Motor neuron (in vitro differentiated cells): ENCODE results near the gene DLG5. TPM values are rescaled to one million over a fixed set of nuclear protein-coding genes. Genes with fewer than 3 reads are reported as not detected.

Source experiments
- ATAC-seq, 8 experiments: fragments of 200-7000 bp; cut with Tn5 transposase; replicated peaks in 6 of 8; 2 replicates each; pipeline ENCODE4 v1.8.0; 2021; ENCODE audit warnings: mild to moderate bottlenecking in 8 of 8, moderate library complexity in 8 of 8
- H3K27ac ChIP-seq, 2 donors: fragments of 250-450 bp; sonication (Bioruptor Pico); 2 replicates each; pipeline ENCODE4 v1.9.0; 2021; ENCODE audit warnings: antibody characterized with exemption in 2 of 2, mild to moderate bottlenecking in 2 of 2, moderate library complexity in 1 of 2
- H3K4me1 ChIP-seq, 2 donors: fragments of 250-450 bp; sonication (Bioruptor Pico); replicated peaks in 1 of 2; 2 replicates each; pipeline ENCODE4 v1.6.1; 2021; ENCODE audit warnings: antibody characterized with exemption in 2 of 2, mild to moderate bottlenecking in 2 of 2, moderate library complexity in 1 of 2
- H3K4me3 ChIP-seq, 5 donors: fragments of 250-450 bp; sonication (Bioruptor Pico); 2 replicates each; pipeline ENCODE4 v1.9.0; 2021; ENCODE audit warnings: antibody characterized with exemption in 5 of 5, mild to moderate bottlenecking in 5 of 5, moderate library complexity in 4 of 5
- WGBS, 10 experiments: fragments of 450-650 bp; shearing (Covaris generic); methylation state at CpG; one replicate each; pipeline ENCODE4 v1.0.0; 2022; 5-methylcytosine and 5-hydroxymethylcytosine counted together
- in situ Hi-C, 9 experiments: fragments of 400-800 bp; cut with MboI; loops; one replicate each; pipeline ENCODE4 v1.15.0; 2021; ENCODE audit warnings: low sequenced_read_pairs in 9 of 9, low pct_unique_long_range_greater_than_20kb in 2 of 9; ENCODE audit not compliant: unreplicated experiment in 9 of 9
- total RNA-seq, 8 experiments: library from RNA; unstranded; fragments of 300-600 nt; gene quantifications; 2 replicates each; pipeline versions ENCODE4 v1.2.3 to v1.2.4, GENCODE V29; 2022

The DLG5 gene
- total RNA-seq, 8 experiments from 2014 or later = 18.2 to 62.7 (median 23.4) TPM

DNA sequence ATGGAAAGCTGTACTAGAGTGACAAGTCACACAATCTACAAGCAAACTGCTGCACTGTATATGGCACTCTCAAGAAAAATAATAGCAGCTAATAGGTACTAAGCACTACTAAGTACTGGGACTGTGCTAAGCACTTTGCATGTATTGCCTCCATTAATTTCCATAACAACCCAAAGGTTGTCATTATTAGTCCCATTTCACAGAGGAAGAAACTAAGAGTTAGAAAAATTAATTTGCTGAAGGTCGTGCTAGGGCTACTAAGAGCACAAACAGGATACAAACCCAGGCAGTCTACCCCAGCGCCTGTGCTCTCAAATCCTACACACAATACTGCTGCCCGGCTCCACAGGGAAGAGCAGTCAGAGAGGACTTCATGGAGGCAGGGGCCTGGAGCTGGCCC lies 51.7 kb downstream of the DLG5 start:
- in situ Hi-C loops = no loop called here
- H3K27ac ChIP-seq = no peak overlapping the region
- H3K4me1 ChIP-seq = peaks cover 24 to 25% of the 10 kb centered on the region in 2 donors
- no peak overlapping the region for H3K4me3 ChIP-seq
- 92 to 100% (median 100%) methylated on average over 1 to 3 of the region's 3 CpGs; no CpG with 5 or more reads in 4 of the 10 experiments for WGBS, 10 experiments
- ATAC-seq = no peak

DNA sequence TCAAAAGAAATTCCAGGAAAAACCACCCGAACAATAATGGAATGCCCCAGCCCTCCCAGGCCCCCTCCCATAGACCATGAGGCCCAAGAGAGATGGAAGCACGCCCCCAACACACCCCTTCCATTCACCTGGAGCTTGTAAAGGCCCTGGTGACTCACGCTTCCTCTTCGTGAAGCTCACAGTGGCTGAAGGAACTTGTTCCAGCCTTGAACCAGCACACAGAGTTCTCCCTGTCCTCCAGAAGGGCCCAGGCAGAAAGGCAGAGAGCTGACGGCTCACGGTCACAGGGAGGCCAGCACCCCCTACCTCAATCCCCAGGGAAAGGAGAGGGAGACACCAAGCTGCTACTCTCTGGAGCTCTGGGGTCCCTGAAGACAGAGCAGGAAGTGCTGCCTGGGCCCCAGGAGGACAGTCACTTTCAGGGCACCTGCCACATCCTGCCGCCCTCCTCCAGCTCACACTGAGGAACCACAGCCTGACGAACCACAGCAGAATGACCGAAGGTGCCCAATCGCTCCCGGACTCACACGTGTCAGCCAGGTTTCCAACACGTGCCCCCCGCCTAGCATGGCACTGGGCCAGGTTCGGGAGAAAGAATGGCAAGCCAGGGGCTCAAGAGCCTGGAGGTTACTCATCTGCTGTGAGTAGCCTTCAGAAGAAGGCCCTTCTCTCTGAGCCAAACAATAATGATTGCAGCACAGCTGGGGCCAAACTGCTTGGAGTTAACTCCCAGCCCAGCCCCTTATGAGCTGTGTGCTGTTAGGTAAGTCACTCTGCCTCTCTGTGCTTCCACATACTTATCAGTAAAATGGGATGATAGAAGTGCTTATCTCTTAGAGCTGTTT lies 52.8 kb downstream of the DLG5 start:
- Histone ChIP-seq H3K4me1 (peaks cover 22 to 26% of the 10 kb centered on the region in 2 donors), H3K27ac (no peak overlapping the region), H3K4me3 (no peak overlapping the region)
- ATAC-seq = peak in 7 of 8 experiments; percentile 20 to 46 (median 33)
- 7 to 70% methylated on average over 2 to 3 of the region's 15 CpGs; no CpG with 5 or more reads in 8 of the 10 experiments for WGBS, 10 experiments
- in situ Hi-C loops = no loop called here

DNA sequence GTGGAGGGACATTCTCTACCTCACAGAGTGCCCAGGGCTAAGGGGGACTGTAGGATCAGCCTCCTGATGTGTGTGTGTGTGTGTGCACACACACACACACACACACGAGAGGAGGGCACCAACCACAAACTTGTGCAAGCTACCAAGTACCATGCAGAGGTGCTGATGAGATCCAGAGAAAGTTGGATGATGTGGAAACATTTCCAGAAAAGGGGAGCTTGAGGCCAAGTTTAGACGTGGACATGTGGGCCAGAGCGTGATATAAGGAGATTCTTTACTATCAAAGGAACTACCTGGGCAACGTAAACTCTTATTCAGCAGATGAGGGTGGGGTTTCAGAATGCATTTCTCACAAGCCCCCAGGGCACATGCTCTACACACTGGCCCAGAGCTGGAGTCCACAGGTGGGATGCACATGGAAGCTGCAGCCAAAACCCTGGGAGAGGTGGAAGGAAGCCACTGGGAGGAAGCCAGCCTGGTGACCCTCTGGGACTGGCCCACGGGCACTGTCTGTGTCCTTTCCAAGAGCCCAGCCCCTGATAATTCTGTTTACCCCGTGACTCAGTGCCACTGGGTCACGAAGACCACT lies 53.5 kb downstream of the DLG5 start:
- in situ Hi-C loops = no loop called here
- 60 to 100% (median 70%) methylated on average over 1 to 2 of the region's 7 CpGs; no CpG with 5 or more reads in 6 of the 10 experiments for WGBS, 10 experiments
- ATAC-seq = peak in 2 of 8 experiments; percentile 3 to 55
- Histone ChIP-seq H3K27ac (no peak overlapping the region), H3K4me3 (no peak overlapping the region), H3K4me1 (peaks cover 24 to 28% of the 10 kb centered on the region in 2 donors)

DNA sequence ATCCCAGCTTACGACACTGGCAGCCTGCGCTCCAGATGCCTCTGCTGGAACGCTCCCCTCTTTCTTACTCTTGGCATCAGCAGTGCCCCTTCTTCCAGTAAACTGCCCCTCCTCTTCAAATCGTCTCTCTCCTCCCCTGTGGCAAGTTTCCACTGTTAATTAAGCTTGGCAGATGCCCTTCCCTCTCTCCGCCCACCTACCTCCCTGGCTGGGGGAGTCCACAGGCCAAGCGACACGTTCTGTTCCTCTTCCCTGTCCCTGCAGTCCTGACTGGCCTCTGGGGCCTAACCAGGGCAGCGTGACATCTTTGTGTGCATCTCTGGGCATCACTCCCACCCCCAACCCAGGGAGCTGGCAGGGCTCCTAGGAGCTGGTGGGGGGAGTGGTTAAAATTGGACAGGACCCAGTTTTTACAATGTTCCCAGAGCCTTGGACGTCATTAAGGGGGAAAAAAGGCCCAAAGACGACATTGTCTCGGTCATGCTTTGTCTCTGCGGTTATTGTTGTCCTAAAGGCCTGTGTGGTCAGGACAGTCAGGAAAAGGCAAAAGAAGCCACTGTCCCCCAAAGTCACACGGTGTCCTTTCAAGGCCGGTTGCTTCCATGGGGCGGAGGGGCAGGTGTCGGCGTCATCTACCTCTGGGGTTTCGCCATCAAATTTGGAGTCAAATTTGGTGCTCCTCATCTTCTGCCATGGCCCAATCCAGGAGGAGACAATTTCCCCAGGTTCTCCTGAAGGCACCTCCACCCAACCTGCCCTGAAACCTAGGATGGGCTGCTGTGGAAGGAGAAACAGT lies 54.2 kb downstream of the DLG5 start:
- 60 to 86% (median 80%) methylated on average over 4 to 17 of the region's 18 CpGs; no CpG with 5 or more reads in 2 of the 10 experiments for WGBS, 10 experiments
- in situ Hi-C loops = no loop called here
- H3K4me1 ChIP-seq = peaks cover 24 to 28% of the 10 kb centered on the region in 2 donors
- H3K4me3 ChIP-seq = no peak overlapping the region
- peak in 4 of 8 experiments; percentile 16 to 75 (median 34) for ATAC-seq
- no peak overlapping the region for H3K27ac ChIP-seq

DNA sequence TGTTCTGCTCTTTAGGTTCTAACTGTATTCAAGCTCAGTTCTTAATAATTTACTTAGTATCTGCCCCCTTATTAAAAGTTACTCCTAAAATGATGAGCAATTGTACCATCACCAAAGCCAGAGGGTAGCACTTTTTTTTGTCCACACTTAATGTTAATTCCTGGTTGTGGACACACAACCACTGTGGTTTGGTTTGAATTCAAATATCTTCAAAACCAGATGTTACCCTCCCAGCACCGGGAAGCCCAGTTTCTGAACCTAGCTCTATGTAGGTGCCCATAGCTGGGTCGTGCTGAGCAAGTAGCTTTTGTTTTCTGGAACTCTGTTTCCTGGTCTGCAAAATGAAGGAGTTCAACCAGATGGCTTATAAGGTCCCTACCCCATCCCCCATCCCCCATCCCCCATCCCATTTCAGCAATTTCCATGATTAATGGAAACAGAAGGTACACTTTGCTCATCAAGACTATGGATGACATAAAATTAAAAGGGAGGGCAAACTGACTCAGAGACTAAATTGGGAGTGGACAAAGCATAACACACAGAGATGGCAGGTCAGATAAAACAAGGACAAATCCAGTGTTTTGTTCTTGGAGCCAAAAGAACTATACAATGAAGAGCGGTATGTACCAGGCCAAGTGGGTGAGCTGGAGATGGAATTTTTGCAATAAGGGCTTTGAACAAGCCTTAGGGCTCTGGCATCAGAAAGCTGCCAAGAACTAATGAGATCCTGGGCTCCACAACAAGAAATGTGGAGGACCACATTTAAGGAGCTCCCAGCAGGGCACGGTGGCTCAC lies 56.7 kb downstream of the DLG5 start:
- peak in 2 of 8 experiments; percentile 5 to 10 for ATAC-seq
- Histone ChIP-seq H3K4me3 (no peak overlapping the region), H3K4me1 (peaks cover 39 to 45% of the 10 kb centered on the region in 2 donors), H3K27ac (no peak overlapping the region)
- WGBS, 10 experiments = 40 to 100% (median 79%) methylated on average over 1 to 2 of the region's 4 CpGs; no CpG with 5 or more reads in 3 of the 10 experiments
- in situ Hi-C loops = no loop called here

DNA sequence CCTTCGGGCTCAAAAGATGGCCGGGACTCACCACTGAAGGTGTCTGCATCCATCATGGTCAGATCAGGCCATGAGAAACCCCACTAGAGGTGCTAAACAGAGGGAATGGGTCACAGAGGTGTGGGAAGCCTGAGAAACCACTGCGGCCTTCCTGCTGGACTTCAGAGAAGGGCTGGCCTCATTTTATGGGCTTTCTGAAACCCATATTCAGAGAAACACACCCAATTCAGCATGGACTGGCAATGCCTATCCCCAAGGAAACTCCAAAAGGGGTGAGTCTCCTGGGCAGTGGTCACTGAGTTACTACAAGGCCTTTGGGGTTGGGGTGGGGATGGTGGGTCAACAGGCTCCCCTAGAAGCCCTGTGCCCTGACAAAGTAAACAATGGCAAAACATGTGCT lies 58.0 kb downstream of the DLG5 start:
- peak in 3 of 8 experiments; percentile 13 to 85 (median 81) for ATAC-seq
- Histone ChIP-seq H3K4me1 (peaks cover 39 to 51% of the 10 kb centered on the region in 2 donors), H3K4me3 (no peak overlapping the region), H3K27ac (peak overlapping the region; percentile 8 to 53)
- in situ Hi-C loops = no loop called here
- WGBS, 10 experiments = 40% methylated on average over 1 of the region's 3 CpGs; no CpG with 5 or more reads in 9 of the 10 experiments

DNA sequence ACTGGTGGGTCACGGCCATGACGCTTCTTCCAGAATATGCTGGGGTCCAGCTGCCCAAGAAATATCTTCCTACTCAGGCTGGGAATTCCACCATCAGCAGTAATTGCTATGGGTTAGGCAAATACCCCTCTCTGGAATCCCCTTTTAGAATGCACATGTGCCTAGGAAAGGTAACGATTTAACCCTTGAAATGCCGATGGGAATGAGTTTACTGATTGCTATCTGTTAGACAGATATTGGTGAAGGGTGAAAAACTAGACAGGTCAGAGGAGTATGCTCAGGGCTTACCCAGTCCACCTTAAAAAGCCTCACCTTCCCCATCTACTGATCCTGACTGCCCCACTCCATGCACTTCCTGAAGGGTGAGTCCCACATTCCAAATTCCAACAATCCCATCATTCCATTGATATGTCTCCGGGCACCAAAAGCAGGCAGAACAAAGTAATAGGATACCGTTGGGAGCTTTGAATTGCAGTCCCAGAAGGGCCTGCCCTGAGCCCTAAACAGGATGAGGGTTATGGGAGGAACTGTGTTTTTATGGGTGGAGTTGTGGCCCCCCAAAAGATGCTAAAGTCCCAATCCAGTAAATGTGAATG lies 59.3 kb downstream of the DLG5 start:
- Histone ChIP-seq H3K4me1 (peaks cover 39 to 51% of the 10 kb centered on the region in 2 donors), H3K4me3 (no peak overlapping the region), H3K27ac (no peak overlapping the region)
- WGBS, 10 experiments = 0 to 100% (median 73%) methylated on average over 1 to 5 of the region's 6 CpGs; no CpG with 5 or more reads in 1 of the 10 experiments
- in situ Hi-C loops = no loop called here
- ATAC-seq = peak in 1 of 8 experiments; percentile 59

- in situ Hi-C loops = no loop called here
- no peak overlapping the region for H3K27ac ChIP-seq
- H3K4me1 ChIP-seq = peaks cover 39 to 51% of the 10 kb centered on the region in 2 donors
- 17 to 100% (median 83%) methylated on average over 1 to 2 of the region's 3 CpGs; no CpG with 5 or more reads in 7 of the 10 experiments for WGBS, 10 experiments
- peak in 3 of 8 experiments; percentile 32 to 64 (median 39) for ATAC-seq
- H3K4me3 ChIP-seq = no peak overlapping the region
These were observed 60.0 kb downstream of the DLG5 start for GRCh38 chr10:77866598-77866997.

DNA sequence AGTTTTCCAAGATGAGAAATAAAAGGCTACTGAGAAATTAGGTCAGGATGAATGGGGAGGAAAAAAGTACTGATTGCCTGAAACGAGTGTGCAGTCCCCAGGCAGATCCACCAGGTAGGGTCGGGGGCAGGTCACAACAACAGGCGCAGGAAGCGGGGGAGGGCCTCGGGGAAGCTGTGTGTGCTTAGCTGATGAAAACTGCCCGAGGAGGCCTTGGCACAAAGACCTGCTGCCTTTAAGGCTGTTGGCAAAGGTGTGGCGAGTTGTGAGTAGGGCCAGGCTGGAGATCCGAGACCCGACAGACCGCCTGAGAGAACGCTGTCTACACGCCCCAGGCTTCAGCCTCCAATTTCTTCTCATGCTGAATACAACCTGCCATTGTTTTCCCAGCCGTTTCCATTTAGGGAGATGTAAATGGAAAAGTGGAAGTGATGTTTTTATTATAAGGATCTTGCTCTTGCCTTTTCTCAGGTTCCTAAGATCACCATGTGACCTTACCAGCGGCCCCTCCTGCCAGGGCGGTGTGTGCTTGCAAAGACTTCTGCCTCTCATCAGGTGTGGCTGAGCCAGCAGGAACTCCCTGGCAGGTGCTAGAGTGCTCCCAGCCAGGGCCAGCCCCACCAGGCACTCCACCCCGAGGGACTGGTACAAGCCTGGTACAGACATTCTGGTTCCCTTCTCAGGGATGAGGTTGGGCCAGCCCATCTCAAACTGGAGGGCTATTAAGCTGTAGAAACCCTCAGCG lies 60.8 kb downstream of the DLG5 start:
- H3K27ac ChIP-seq = peak overlapping the region; percentile 55 to 70
- WGBS, 10 experiments = 47 to 100% (median 71%) methylated on average over 1 to 9 of the region's 17 CpGs; no CpG with 5 or more reads in 4 of the 10 experiments
- no peak overlapping the region for H3K4me3 ChIP-seq
- in situ Hi-C loops = no loop called here
- peak in 3 of 8 experiments; percentile 61 to 72 (median 61) for ATAC-seq
- peaks cover 43 to 51% of the 10 kb centered on the region in 2 donors for H3K4me1 ChIP-seq

DNA sequence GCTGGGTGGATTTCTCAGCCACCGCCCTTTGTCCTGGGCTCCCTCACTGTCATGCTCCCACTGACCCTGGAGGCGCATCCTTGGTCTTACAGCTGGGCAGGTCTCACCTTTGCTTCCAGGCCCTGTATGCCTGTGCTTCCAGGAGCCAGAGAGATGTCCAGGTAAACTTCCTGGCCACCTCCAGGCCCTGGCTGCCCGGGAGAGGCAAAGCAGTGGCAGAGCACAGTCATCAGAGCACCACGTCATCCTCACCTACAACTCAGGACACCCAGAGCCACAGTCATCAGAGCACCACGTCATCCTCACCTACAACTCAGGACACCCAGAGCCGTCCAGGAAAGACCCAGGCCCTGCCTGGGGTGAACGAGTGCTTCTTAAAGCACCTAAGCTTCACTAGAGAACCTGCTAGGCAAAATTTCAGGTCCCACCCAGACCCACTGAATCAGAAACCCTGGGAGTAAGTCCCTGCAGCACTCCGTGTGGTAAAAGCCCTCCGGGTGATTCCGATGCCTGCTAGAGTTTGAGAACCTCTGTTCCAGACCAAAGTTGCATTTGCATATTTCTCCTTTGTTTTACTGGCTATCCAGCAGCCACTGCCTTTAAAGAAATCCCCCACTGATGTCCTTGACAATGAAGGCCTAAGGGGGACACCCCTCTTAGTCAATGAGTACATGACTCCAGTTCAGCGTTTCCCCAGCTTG lies 62.3 kb downstream of the DLG5 start:
- no peak for ATAC-seq
- peaks cover 36 to 45% of the 10 kb centered on the region in 2 donors for H3K4me1 ChIP-seq
- no peak overlapping the region for H3K4me3 ChIP-seq
- 80 to 92% (median 90%) methylated on average over 2 to 4 of the region's 11 CpGs; no CpG with 5 or more reads in 6 of the 10 experiments for WGBS, 10 experiments
- in situ Hi-C loops = no loop called here
- no peak overlapping the region for H3K27ac ChIP-seq

DNA sequence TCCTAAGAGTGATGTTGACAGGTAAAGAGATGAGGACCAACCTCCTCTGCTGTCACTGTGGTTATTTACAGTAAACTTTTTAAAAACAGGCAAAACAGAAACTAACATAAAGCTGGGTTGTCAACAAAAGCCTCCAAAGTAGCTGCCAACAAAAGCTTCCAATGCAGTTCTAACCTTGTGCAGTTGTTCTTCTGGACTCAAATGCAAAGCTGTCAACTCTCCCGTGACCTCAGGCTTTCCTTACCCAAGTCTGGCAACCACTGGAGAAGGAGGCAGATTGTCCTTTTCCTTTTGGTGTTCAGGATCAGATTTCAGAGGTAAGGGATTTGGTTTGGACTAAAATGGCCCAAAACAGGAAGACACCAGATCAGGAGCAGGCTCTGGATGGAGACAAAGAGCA lies 63.1 kb downstream of the DLG5 start:
- no peak for ATAC-seq
- in situ Hi-C loops = no loop called here
- no peak overlapping the region for H3K4me3 ChIP-seq
- whole genome bisulfite sequencing, 10 experiments = 80 to 100% (median 100%) methylated on average over 1 of the region's 1 CpG; no CpG with 5 or more reads in 2 of the 10 experiments
- H3K4me1 ChIP-seq = peaks cover 30 to 43% of the 10 kb centered on the region in 2 donors
- no peak overlapping the region for H3K27ac ChIP-seq
